Suppressor macrophage (primary cell): ENCODE data around the gene NRIP1.

Experiments
- DNase-seq, 4 experiments: peaks; one replicate each; pipeline ENCODE4 v3.0.0-alpha.2; 2020 to 2022

Gene NRIP1

DNA sequence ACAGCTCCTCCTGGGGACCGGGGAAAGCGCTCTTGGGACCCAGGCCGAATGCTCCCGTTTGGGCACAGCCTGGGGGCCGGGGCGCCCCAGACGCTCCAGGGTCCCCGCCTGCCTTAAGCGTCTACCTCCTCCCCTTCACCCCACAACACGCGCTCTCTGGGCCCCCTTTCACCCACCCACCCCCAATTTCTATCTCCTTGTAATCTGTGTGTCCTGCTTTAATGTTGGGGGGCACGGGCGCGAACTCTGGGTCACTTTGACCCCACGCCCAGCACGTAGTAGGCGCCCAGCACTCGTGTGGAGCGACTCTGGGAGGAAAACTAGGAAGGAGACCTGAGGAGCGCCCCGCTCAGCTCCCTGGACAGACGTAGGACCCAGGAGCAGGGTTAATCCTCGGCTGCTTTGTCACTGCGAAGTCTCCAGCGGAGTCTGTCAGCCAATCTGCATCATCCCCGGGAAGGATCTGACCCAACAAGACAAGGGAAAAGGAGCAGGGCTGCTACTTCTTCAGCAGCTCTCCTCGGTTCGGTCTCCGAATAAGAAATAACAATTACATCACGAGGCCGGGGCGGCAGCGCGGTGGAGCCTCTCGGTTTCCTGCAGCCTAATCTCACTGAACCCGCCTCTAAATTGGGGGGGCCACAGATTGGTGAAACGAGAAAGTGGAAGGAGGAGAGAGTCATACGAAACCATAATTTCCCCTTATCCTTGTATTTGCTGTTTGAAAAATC lies 757 bp upstream of the NRIP1 start:
- DNase-seq = peak; percentile 71 to 91 (median 83)

GRCh38 chr21:15063814-15064575 lies 805 bp downstream of the NRIP1 start:
- peak; percentile 31 to 66 (median 48) for DNase-seq

DNA sequence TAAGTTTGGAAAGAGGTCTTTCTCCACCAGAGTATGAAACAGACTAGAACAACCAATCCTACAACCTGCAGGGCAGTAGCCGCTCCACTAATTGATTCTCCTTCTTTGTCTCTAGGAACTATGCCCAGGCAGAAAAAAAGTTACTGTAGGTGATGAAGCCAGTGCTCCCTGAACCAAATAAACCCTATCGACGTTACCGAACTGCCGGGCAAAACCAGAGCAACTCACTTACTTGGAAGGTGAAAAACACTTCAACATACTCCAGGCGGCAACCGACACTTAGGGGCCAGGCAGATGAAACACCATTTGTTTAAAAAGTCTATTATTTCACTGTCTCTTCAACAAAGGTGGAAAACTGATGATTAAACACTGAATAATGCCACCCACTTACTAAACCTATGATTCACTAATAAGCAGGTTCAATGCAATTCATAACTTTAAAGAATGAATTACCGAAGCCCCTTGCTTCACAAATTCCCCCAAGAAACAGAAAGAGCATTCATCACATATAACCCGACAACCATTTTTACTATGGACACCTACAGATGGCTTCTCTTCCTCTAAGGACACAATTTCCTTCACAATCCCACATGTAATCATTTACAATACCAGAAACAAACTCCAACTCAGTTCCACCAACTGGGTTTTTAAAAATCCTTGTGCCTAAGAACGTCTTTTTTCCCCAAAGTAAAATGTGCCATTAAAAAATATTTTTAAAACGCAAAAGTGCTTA lies 1.6 kb downstream of the NRIP1 start:
- DNase-seq = no peak

GRCh38 chr21:15062606-15062965 lies 2.2 kb downstream of the NRIP1 start:
- DNase-seq = peak in 2 of 4 experiments; percentile 28 to 43

- DNase-seq = peak in 1 of 4 experiments; percentile 35
These were observed 2.8 kb downstream of the NRIP1 start for GRCh38 chr21:15061747-15062605.

- DNase-seq = peak in 3 of 4 experiments; percentile 17 to 46 (median 41)
These were observed 3.5 kb downstream of the NRIP1 start for GRCh38 chr21:15061279-15061678.

GRCh38 chr21:15060543-15061175 lies 4.1 kb downstream of the NRIP1 start:
- peak in 2 of 4 experiments; percentile 45 to 56 for DNase-seq

DNA sequence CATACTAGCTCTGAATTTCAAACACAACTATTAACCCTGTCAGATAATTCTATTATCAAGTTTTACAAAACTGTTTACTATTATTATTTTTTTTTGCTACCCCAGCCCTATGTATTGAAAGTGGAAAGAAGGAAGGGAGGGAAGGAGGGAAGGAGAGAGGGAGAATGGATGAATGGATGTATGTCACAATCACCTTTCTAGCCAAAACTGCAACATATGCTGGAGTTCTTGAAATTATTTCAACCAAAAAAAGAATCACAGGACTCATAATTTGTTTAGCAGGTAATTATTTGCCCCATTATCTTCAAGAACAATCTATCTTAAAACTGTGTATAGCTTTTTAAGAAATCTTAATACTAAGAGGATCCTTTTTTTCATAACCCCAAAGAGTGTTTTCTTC lies 5.4 kb downstream of the NRIP1 start:
- no peak for DNase-seq

GRCh38 chr21:15058854-15059263 lies 5.9 kb downstream of the NRIP1 start:
- DNase-seq = no peak

DNA sequence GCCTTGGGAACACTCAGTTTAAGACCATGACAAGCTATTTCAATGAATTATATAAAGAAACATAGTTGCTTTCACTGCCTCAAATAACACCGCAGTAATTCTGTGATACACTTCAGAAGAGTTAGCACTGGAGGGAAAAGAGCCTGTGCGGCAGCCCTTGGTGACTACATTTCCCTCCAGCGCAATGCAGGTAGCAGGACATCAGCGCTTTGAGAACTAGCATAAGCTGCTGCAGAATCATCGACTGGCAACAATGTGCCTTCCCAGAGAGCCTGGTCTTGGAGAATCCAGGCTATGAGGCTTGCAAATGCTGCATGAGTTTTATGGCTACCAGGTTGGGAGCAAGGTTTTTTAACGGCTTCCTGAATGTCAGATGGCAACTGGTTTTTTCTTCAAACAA lies 7.5 kb downstream of the NRIP1 start:
- no peak for DNase-seq

DNA sequence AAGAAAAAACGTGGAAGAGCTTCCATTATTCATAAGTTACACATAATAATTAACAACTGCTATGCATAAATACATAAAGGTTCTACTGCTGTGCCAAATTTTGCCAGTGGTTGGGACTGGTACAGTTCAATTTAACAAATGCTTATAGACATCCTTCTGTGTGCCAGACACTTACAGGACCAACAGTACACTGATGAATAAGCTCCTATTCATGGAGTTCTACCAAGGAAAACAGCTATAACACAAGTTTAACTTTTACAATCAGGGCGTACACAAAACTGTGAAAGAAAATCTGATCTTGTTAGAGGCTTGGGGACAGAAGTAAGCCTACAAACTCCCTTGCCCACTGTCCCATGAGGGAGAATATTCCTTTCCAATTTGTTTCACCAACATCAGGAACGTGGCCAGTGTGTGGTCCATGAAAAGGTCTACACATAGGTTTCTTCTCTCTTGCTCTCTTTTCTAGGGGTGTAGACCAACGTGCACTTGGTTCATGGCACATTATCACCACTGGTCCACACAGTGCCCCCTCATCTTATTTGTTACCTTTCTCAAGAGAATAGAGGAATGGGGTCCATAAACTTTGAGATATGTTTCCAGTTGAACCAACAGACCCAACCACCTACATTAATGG lies 10.1 kb downstream of the NRIP1 start:
- no peak for DNase-seq

DNA sequence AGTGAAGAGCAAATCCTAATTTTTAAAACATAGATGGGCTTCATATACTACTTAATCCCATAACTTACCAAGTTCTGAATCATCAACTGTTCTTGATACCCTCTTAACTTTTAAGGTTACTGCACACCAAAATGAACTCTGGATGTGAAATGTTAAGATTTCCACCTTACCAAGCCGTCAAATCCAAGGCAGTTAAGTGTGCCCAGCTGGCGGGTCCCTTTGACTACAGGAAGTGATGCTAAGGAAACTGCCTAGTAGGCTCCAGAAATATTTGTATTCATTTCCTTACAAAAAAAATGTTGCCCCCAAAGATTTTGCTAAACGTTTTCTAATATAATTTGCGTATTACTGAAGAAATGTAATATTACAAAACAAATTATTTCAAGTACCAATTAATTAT lies 10.7 kb downstream of the NRIP1 start:
- DNase-seq = no peak

DNA sequence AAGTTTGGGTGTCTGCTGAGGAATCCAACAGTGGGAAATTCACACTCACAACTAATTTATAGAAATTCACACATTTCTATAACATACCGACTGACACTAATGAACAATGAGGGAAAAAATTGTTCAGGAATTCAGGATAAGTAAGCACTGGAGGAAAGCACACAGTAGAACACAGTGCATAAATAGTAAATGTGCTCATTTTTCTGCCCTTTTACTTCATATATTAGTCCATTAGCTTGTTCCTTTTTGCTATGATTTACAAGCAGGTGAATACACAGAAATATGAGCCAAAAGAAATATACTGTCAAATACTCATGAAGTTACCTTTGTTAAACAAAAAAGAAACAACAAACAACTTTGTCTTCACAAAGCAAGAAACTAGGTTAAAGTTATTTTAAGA lies 11.3 kb downstream of the NRIP1 start:
- DNase-seq = no peak

- no peak for DNase-seq
These were observed 12.4 kb downstream of the NRIP1 start for GRCh38 chr21:15052459-15052763.

- DNase-seq = no peak
These were observed 12.9 kb downstream of the NRIP1 start for GRCh38 chr21:15051644-15052458.

GRCh38 chr21:15050568-15051377 lies 14.0 kb downstream of the NRIP1 start:
- DNase-seq = no peak

GRCh38 chr21:15045017-15045416 lies 19.8 kb downstream of the NRIP1 start:
- no peak for DNase-seq

DNA sequence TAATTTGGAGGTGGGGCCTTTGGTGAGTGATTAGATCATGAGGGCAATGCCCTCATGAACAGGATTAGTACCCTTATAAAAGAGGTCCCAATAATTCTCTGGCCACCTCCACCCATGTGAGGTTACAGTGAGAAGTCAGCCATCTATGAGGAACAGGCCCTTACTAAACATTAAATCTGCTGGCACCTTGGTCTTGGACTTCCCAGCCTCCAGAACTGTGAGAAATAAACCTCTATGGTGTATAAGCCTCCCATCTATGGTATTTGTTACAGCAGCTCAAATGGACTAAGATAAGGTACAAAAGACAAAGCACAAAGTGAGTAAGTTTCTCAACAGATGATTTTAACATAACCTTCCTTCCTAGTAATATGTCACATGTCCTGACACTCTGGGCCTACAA lies 22.3 kb downstream of the NRIP1 start:
- DNase-seq = no peak

DNA sequence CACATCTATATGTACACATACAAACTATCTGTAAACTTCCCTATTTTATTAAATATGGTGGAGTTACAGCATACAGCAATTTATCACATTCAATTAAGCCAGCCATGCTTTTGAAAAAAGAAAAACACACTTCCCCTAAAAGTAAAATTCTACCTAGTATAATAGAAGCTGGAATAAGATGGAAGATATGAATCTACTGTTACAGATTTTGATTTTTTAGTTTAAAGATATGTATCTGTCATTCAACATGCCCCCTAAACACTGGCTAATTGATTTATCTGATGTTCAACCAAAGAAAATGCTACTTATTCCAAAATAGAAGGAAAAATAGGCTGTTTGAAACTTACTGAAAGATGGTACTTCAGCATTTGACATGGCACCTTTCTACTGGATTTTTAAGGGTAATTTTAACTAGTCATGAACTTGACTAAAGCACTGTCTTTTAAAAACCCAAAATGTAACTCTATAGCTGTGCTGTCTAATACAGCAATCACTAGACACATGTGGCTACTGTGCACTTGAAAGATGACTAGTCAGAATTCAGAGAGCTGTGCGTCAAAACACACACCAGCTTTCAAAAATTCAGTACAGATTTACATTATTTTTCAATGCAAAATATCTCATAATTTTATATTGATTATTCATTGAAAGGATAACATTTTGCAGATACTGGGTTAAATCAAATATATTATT lies 25.0 kb downstream of the NRIP1 start:
- no peak for DNase-seq
